NOMO-1 treated with dmso at 0.1 percent for 144 hours (cell line): ENCODE data around the gene SH3RF3.

ENCODE experiments used
- DNase-seq: peaks from one replicate; lab custom pipeline; 2025; ENCODE audit not compliant: unreplicated experiment; lab: John Stamatoyannopoulos, UW

SH3RF3 gene

GRCh38 chr2:109138449-109138848 lies 9.4 kb downstream of the SH3RF3 start:
- DNase-seq, result no peak

DNA sequence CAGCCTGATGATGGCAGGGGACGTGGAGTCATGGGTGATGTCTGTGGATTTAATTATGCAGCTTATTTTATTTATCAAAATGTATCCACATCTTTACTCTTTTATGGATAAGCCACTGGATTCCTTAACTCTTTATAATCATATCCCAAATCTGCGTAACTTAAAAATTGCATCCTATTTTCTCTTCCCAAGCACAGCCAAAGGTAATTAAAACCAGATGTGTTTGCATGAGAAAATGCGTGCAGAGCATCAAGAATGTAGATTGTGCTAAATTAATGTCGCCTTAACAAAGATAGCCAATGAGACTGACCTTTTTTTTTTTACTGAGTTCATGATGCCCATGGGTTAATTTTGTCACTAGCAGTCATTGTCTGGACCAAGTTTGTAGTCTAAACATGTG lies 10.0 kb downstream of the SH3RF3 start:
- no peak for DNase-seq

GRCh38 chr2:109139865-109140396 lies 10.9 kb downstream of the SH3RF3 start:
- no peak for DNase-seq

- no peak for DNase-seq
Measured at GRCh38 chr2:109141006-109141600, 12.1 kb downstream of the SH3RF3 start.

GRCh38 chr2:109141727-109142283 lies 12.8 kb downstream of the SH3RF3 start:
- DNase-seq, result no peak

GRCh38 chr2:109142416-109143210 lies 13.6 kb downstream of the SH3RF3 start:
- DNase-seq, result no peak

GRCh38 chr2:109143214-109144187 lies 14.5 kb downstream of the SH3RF3 start:
- no peak for DNase-seq

- no peak for DNase-seq
Measured at GRCh38 chr2:109144271-109144670, 15.3 kb downstream of the SH3RF3 start.

DNA sequence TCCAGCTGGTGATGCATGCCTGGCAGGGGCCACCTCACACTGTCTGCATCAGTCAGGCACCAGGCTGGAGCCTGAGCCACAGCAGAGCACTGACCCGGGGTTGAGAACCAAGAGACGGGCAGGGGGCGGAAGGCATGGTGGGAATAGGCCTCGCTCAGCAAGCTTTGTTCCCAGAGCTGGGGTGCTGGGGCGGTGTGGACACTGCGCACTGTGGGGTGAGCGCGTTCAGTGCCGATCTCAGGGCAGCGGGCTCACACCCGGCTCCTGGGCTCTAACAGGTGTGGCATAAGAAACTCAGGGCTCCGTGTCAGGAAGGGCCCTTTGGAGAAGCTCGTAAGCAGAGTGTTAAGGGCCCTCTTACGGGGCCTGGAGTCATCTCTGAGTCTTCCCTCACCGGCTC lies 15.7 kb downstream of the SH3RF3 start:
- no peak for DNase-seq

GRCh38 chr2:109145286-109145685 lies 16.3 kb downstream of the SH3RF3 start:
- DNase-seq, result no peak

DNA sequence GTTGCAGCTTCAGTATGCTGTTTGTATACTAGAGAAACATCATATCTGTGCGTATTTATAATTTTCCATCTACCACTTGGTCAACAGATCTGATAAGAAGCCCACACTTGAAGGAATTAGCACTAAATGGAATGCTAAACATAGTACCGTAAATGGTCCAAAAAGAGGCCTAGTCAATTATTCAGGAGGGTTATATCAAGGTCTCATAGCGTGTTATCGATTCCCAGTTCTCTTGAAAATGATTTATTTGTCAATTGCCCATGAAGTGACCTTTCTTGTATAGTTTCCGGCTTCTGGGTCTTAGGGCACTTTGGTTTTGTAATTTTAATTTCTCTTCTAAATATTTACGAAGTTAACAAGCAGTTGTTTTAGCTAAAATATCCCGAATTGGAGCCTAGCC lies 18.4 kb downstream of the SH3RF3 start:
- no peak for DNase-seq

DNA sequence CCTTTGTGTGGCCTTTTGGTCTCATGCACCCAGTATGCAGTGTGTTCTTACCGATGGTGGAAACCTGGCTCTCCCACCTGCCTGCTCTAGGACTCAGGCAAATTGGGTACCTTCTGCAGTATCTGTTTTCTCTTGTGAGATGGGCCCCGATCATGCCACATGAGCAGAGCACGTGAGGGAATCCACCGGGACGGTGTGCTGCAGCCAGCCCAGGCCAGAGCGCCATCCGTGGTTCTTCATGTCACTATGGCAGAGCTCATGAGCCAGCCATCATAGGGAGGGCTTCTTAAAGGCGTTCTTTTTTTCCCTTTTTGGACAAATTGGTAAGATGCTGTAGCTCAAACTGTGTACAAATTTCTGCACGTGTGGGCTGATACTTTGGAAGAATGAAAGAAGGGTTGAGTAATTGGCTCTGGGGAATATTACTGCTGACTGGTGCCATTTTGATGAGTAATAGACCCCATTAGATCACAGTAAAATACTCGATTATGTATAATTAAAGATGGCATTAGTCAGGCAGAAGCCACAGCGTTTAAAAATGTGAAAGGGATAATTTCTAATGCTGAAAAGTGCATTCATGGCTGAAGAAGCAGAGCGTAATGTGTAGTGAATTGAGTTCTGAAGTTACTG lies 19.2 kb downstream of the SH3RF3 start:
- no peak for DNase-seq

GRCh38 chr2:109148991-109149645 lies 20.1 kb downstream of the SH3RF3 start:
- no peak for DNase-seq

GRCh38 chr2:109150559-109150958 lies 21.6 kb downstream of the SH3RF3 start:
- DNase-seq, result no peak

DNA sequence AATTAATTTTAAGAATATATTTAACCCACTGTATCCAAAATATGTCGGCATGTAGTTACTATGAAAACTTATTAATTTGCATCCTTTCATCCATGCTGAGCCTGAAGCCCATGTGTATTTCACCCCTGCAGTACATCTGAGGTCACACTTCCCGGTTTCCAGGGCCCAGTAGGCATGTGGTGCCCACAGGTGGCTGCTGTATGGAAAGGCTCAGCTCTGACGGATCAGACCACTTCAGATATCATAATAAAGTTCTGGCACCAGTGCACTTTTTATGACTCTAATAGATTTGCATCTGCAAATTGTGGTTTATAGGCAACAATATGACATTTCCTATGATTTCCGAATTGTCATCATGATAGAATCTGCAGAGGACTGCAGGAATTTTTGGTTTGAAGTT lies 22.5 kb downstream of the SH3RF3 start:
- DNase-seq, result no peak

DNA sequence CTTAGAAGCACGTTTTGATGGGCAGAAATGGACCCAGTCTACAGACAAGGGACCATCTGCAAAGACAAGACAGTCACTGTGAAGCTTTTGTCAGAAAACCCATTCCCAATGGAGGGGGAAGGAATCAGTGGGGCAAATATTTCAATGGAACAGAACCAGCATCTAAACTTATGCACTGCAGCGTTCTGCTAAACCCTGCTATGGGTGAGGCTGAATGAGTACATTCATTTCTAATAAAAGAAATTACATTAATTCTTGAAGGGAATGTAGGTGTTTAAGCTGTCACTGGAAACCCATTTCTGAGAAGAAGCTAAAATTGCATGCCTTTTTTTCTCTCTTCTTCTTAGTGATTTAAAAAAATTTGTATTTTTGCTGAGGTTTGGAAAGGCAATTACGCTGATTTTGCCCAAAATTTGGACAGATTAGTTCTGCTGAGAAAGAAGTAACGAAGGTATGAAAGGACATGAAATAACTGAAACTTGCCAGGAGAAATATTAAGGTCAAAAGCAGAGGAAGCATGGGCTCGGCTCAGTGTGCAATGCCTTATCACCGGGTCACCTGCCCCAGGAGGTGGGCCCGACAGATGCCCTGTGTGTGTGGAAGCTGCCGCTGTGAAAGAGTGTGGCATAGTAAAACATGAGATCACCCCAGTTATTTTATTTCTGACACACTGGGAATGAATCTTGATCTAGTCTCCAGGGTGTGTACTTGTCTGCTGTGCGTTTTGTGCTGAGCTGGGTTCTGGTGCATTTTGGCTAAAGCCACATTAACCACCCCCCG lies 24.2 kb downstream of the SH3RF3 start:
- DNase-seq, result no peak

DNA sequence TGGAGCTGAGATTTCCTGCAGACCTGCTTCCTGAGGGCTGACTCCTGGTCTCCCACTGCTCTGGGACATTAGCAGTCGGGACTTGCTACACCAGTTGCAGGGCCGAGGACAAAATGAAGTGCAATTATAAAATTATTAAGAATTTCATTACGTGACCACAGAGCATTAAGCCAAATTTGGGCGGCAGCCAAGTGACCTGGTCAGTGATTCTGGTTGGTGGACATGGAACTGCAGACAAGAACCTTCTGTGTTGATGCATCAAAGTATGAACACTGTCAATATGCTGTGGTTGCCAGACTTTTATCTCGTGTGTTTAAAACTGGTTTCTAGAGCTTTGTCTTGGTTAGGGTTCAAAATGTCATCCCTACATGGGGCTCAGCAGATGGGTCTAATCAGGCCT lies 24.8 kb downstream of the SH3RF3 start:
- DNase-seq, result no peak

DNA sequence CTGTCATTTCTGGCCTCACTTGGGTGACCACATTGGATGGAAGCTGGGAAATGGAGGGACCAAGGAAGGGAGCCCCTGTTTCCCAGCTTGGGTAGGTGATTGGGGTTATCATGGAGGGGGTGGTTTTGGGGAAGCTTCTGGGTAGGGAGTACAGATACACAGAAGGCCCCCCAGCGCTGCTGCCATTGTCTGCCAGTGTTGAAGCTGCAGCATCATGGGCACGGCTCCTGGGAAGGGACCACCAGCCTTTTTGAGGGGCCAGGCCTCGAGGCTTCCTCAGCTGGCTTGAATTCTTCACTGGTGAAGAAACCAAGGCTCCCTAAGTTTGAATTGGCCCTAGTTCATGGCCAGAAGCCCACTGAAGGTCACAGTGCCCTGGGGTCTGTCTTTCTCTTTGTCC lies 25.2 kb downstream of the SH3RF3 start:
- no peak for DNase-seq
